Fibroblast of skin of back (primary cell): ENCODE results near the gene CCR8.
"Not testable (repeated sequence)": the region's sequence is repeated elsewhere in the genome, so short reads cannot be mapped to it uniquely, and the experiment has no call there.

Source experiments
- DNase-seq: peaks from one replicate; pipeline ENCODE4 v3.0.0-alpha.2; 2013

Gene CCR8

GRCh38 chr3:39315420-39315819 lies 14.1 kb upstream of the CCR8 start:
- DNase-seq = no peak

GRCh38 chr3:39317571-39318169 lies 11.8 kb upstream of the CCR8 start:
- DNase-seq = no peak

- no peak for DNase-seq
Observed at GRCh38 chr3:39318301-39318700, 11.2 kb upstream of the CCR8 start.

- DNase-seq = no peak
Observed at GRCh38 chr3:39319249-39319648, 10.3 kb upstream of the CCR8 start.

- DNase-seq = not testable (repeated sequence)
Observed at GRCh38 chr3:39321574-39321983, 7.9 kb upstream of the CCR8 start.

- DNase-seq = not testable (repeated sequence)
Observed at GRCh38 chr3:39322209-39322715, 7.2 kb upstream of the CCR8 start.

GRCh38 chr3:39322936-39323335 lies 6.6 kb upstream of the CCR8 start:
- no peak for DNase-seq

GRCh38 chr3:39323494-39323893 lies 6.0 kb upstream of the CCR8 start:
- no peak for DNase-seq

GRCh38 chr3:39325236-39325635 lies 4.3 kb upstream of the CCR8 start:
- no peak for DNase-seq

- DNase-seq = no peak
Observed at GRCh38 chr3:39327053-39327745, 2.3 kb upstream of the CCR8 start.

- no peak for DNase-seq
Observed at GRCh38 chr3:39327746-39328349, 1.7 kb upstream of the CCR8 start.

GRCh38 chr3:39330824-39331223 lies 1.3 kb downstream of the CCR8 start:
- DNase-seq = no peak

- DNase-seq = no peak
Observed at GRCh38 chr3:39332525-39332924, 3.0 kb downstream of the CCR8 start.

GRCh38 chr3:39333607-39334006 lies 4.1 kb downstream of the CCR8 start:
- no peak for DNase-seq

GRCh38 chr3:39334205-39334604 lies 4.7 kb downstream of the CCR8 start:
- DNase-seq = no peak

GRCh38 chr3:39338201-39338600 lies 8.7 kb downstream of the CCR8 start:
- no peak for DNase-seq

- DNase-seq = no peak
Observed at GRCh38 chr3:39339086-39339485, 9.6 kb downstream of the CCR8 start.

- DNase-seq = no peak
Observed at GRCh38 chr3:39343076-39343717, 13.7 kb downstream of the CCR8 start.

- no peak for DNase-seq
Observed at GRCh38 chr3:39343760-39344159, 14.3 kb downstream of the CCR8 start.

- no peak for DNase-seq
Observed at GRCh38 chr3:39344746-39345344, 15.3 kb downstream of the CCR8 start.

- DNase-seq = no peak
Observed at GRCh38 chr3:39346785-39347585, 17.5 kb downstream of the CCR8 start.

- no peak for DNase-seq
Observed at GRCh38 chr3:39347586-39347876, 18.0 kb downstream of the CCR8 start.
